ENCODE results near the gene MOB2. TPM values are rescaled to one million over a fixed set of nuclear protein-coding genes. Genes with fewer than 3 reads are reported as not detected.

The MOB2 gene
- total RNA-seq, 1 donor from 2014 or later: 29.0 TPM

DNA sequence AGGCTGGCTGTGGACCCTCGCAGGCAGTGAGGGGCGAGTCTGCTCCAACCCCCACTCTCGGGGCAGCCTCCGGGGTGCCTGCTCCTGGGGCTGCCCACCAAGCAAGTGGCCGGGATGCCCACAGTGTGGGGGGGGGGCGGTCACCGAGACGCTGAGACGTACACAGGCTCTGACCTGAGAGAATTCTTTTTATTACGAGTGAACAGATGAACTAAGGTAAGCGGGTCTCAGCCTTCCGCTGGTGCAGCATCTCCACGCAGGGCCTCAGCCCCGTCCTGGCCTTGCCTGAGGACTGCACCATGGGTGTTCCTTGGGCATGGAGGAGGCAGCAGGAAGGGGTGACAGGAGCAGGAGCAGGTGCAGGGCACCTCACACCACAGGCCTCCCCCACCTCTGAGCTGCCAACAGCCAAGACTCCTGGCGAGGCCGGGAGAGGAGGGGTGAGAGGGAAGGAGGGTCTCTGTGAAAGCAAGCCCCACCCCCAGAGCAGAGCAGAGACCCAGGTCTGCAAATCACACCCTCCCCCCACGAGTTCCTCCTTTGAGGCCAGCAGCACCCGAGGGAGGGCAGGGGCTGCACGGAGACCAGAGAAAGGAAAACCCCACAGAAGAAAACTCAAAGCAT is 17.2 kb downstream of the MOB2 start:
- no peak overlapping the region for H3K27ac Mint-ChIP-seq (ENCODE audit: unreplicated experiment)
- no peak for DNase-seq
- H3K4me1 Mint-ChIP-seq (ENCODE audit: low read depth, unreplicated experiment): peaks cover 11% of the 10 kb centered on the region
- peaks cover 7% of the 10 kb centered on the region for H3K36me3 Mint-ChIP-seq (ENCODE audit: unreplicated experiment)
- peaks cover 26% of the 10 kb centered on the region for H3K27me3 Mint-ChIP-seq (ENCODE audit: unreplicated experiment)
- TF ChIP-seq, protein P1, sequence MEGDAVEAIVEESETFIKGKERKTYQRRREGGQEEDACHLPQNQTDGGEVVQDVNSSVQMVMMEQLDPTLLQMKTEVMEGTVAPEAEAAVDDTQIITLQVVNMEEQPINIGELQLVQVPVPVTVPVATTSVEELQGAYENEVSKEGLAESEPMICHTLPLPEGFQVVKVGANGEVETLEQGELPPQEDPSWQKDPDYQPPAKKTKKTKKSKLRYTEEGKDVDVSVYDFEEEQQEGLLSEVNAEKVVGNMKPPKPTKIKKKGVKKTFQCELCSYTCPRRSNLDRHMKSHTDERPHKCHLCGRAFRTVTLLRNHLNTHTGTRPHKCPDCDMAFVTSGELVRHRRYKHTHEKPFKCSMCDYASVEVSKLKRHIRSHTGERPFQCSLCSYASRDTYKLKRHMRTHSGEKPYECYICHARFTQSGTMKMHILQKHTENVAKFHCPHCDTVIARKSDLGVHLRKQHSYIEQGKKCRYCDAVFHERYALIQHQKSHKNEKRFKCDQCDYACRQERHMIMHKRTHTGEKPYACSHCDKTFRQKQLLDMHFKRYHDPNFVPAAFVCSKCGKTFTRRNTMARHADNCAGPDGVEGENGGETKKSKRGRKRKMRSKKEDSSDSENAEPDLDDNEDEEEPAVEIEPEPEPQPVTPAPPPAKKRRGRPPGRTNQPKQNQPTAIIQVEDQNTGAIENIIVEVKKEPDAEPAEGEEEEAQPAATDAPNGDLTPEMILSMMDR (IDR thresholded peaks at IDR 0.05; ENCODE audit: partially characterized antibody, unreplicated experiment): no peak
- H3K4me3 Mint-ChIP-seq (ENCODE audit: unreplicated experiment): no peak overlapping the region
- peaks cover 29% of the 10 kb centered on the region for H3K9me3 Mint-ChIP-seq (ENCODE audit: unreplicated experiment)

DNA sequence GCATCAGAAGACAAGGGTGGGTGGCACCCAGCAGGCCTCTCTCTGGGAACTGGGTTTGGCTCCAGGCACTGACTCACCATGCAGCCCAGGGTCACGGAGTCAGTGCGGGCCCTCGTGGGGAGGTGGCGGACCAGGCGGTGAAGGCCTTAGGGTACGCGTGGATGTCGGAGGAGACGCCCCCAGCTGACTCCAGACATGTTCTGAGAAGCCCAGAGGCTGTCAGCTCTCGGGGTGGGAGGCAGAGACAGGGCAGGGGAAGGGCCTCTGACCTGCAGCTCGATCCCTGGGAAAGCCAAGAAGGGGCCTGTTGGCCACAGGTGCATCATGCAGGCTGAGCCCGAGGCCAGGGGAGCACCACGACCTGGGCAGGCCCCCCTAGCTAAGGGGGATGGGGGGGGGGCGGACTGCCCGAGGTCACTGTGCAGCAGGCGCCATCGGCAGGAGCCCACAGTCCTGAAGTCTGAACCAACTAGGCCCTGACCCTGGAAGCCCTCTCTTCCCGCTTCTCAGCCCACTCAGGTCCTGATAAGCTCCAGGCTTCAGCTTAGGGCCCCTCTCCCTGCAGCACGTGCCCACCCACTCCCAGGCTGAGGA is 18.0 kb downstream of the MOB2 start:
- TF ChIP-seq, protein P1 (IDR thresholded peaks at IDR 0.05; ENCODE audit: partially characterized antibody, unreplicated experiment): no peak
- H3K36me3 Mint-ChIP-seq (ENCODE audit: unreplicated experiment): peaks cover 7% of the 10 kb centered on the region
- no peak for DNase-seq
- H3K27ac Mint-ChIP-seq (ENCODE audit: unreplicated experiment): no peak overlapping the region
- no peak overlapping the region for H3K4me3 Mint-ChIP-seq (ENCODE audit: unreplicated experiment)
- peaks cover 11% of the 10 kb centered on the region for H3K4me1 Mint-ChIP-seq (ENCODE audit: low read depth, unreplicated experiment)
- H3K27me3 Mint-ChIP-seq (ENCODE audit: unreplicated experiment): peaks cover 31% of the 10 kb centered on the region
- peaks cover 26% of the 10 kb centered on the region for H3K9me3 Mint-ChIP-seq (ENCODE audit: unreplicated experiment)

DNA sequence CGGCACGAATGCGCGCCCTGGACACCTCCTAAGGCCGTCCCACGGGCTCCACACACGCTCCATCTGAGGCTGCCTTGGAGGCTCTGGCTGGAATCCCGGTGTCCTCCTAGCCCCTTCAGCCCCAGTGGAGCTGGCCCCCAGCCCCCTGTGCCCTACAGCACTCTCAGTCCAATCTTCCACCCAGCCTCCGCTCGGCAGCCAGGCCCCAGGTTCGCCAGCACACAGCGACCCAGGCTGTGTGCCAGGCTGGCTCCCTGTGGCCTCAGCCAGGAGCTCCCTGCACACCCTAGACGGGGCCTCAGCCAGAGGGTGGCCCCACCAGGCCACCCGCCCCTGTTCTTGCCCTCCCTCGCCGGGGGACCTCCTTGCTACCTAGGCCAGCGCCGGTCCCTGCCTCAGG is 18.6 kb downstream of the MOB2 start:
- H3K9me3 Mint-ChIP-seq (ENCODE audit: unreplicated experiment): peaks cover 30% of the 10 kb centered on the region
- H3K4me1 Mint-ChIP-seq (ENCODE audit: low read depth, unreplicated experiment): peaks cover 11% of the 10 kb centered on the region
- no peak overlapping the region for H3K27ac Mint-ChIP-seq (ENCODE audit: unreplicated experiment)
- H3K27me3 Mint-ChIP-seq (ENCODE audit: unreplicated experiment): peaks cover 33% of the 10 kb centered on the region
- H3K4me3 Mint-ChIP-seq (ENCODE audit: unreplicated experiment): no peak overlapping the region
- H3K36me3 Mint-ChIP-seq (ENCODE audit: unreplicated experiment): peaks cover 7% of the 10 kb centered on the region
- DNase-seq: no peak
- TF ChIP-seq, protein P1 (IDR thresholded peaks at IDR 0.05; ENCODE audit: partially characterized antibody, unreplicated experiment): no peak

- H3K36me3 Mint-ChIP-seq (ENCODE audit: unreplicated experiment): peaks cover 7% of the 10 kb centered on the region
- H3K27ac Mint-ChIP-seq (ENCODE audit: unreplicated experiment): peak overlapping the region; percentile 72
- H3K27me3 Mint-ChIP-seq (ENCODE audit: unreplicated experiment): peaks cover 36% of the 10 kb centered on the region
- no peak for DNase-seq
- peak overlapping the region; percentile 5 for H3K4me3 Mint-ChIP-seq (ENCODE audit: unreplicated experiment)
- peaks cover 30% of the 10 kb centered on the region for H3K9me3 Mint-ChIP-seq (ENCODE audit: unreplicated experiment)
- peaks cover 11% of the 10 kb centered on the region for H3K4me1 Mint-ChIP-seq (ENCODE audit: low read depth, unreplicated experiment)
- TF ChIP-seq, protein P1 (IDR thresholded peaks at IDR 0.05; ENCODE audit: partially characterized antibody, unreplicated experiment): no peak
Observed at GRCh38 chr11:1467270-1467669, 19.3 kb downstream of the MOB2 start.

- Mint-ChIP-seq H3K9me3 (ENCODE audit: unreplicated experiment) (peaks cover 31% of the 10 kb centered on the region), H3K27ac (ENCODE audit: unreplicated experiment) (peak overlapping the region; percentile 72), H3K4me3 (ENCODE audit: unreplicated experiment) (peak overlapping the region; percentile 5)
Observed at GRCh38 chr11:1466784-1467183, 19.8 kb downstream of the MOB2 start.

More at GRCh38 chr11:1466784-1467183, 19.8 kb downstream of the MOB2 start:
- Mint-ChIP-seq H3K36me3 (ENCODE audit: unreplicated experiment) (peaks cover 7% of the 10 kb centered on the region), H3K27me3 (ENCODE audit: unreplicated experiment) (peaks cover 37% of the 10 kb centered on the region), H3K4me1 (ENCODE audit: low read depth, unreplicated experiment) (peaks cover 11% of the 10 kb centered on the region)
- no peak for DNase-seq
- TF ChIP-seq, protein P1 (IDR thresholded peaks at IDR 0.05; ENCODE audit: partially characterized antibody, unreplicated experiment): no peak

Measured in glutamatergic neuron (in vitro differentiated cells).